ENCODE data around the gene ZNF366.
A peak's percentile ranks its signal among the peaks of the same experiment; 100 is the strongest.

The ZNF366 gene

DNA sequence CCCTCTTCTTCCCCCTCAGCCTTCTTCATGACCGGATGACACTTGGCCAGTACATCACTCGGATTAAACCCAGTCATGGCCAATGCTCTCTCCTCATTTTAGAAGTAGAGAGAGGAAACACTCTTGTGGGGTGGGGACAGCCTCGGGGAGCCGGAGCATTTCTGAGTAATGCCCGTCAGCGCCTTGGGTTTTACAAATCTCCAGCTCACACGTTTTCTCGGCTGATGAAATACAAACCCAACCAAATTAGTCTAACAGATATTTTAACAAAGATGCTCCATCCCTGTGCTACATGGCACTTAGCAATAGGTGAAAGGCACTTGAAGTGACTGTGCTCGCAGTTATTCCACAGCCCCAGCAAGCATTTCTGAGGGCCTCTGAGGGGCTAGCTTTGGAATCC lies 51.7 kb downstream of the ZNF366 start:
- H3K4me3 ChIP-seq (ENCODE audit: extremely low read depth, insufficient read depth, low read length, poor library complexity, severe bottlenecking): no peak overlapping the region
- no peaks in the 10 kb centered on the region for H3K36me3 ChIP-seq (ENCODE audit: control insufficient read depth, insufficient read depth, low read length)
- H3K9me3 ChIP-seq (ENCODE audit: control insufficient read depth, low read length): no peaks in the 10 kb centered on the region
- WGBS, 2 experiments (ENCODE audit: insufficient coverage in 2 of 2): 93 to 97% methylated on average over 7 to 8 of the region's 9 CpGs
- peaks cover 22% of the 10 kb centered on the region for H3K4me1 ChIP-seq (ENCODE audit: control insufficient read depth, insufficient read depth, low read length, poor library complexity, severe bottlenecking)
- no peak overlapping the region for H3K27ac ChIP-seq (ENCODE audit: low read depth, low read length, severe bottlenecking)

DNA sequence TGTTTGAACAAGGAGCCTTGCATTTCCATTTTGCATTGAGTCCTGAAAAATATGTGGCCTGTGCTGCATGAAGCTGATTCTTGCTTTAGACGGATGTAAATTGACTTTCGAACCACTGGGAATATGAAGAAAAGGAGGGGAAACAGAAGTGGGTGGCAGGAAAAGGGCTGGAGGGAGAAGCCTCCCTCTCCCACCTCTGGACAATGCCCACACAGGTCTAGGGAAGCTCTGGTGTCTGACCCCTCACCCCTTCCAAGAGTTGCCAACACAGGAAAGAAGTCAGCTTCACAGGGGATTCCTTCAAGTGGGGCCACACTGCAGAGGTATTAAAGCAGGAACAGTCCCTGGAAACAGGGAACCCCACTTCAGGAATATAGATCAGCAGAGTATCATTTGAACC lies 52.2 kb downstream of the ZNF366 start:
- no CpG with 5 or more reads among the region's 2 CpGs for WGBS, 2 experiments (ENCODE audit: insufficient coverage in 2 of 2)
- no peaks in the 10 kb centered on the region for H3K36me3 ChIP-seq (ENCODE audit: control insufficient read depth, insufficient read depth, low read length)
- H3K27ac ChIP-seq (ENCODE audit: low read depth, low read length, severe bottlenecking): no peak overlapping the region
- H3K4me3 ChIP-seq (ENCODE audit: extremely low read depth, insufficient read depth, low read length, poor library complexity, severe bottlenecking): no peak overlapping the region
- no peaks in the 10 kb centered on the region for H3K9me3 ChIP-seq (ENCODE audit: control insufficient read depth, low read length)
- H3K4me1 ChIP-seq (ENCODE audit: control insufficient read depth, insufficient read depth, low read length, poor library complexity, severe bottlenecking): peaks cover 22% of the 10 kb centered on the region

DNA sequence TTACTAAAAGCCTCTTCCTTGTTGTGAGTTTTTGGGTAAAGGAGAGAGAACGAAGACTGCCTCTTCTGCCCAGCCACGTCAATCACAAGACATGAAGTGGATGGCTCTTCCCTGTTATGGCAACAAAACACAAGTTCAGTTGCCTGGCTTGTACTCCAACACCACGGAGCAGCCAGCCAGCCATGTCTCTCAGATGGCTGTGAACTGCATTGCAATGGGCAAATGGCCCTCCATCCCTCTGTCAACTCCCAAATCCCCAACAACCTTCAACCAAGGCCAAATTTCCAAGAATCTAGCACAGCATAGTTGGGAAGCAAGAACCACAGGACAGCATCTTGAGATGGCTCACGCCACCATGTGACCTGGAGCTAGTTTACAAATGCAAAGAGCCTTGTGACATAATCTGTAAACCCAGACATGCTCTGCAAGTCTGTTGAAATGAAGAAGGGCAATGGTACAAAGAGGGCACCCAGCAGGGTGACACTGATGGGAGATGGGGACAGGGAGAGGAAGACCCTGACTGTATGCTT lies 53.9 kb downstream of the ZNF366 start:
- 86 to 100% methylated on average over 3 to 4 of the region's 4 CpGs for WGBS, 2 experiments (ENCODE audit: insufficient coverage in 2 of 2)
- Histone ChIP-seq H3K27ac (ENCODE audit: low read depth, low read length, severe bottlenecking) (peak overlapping the region; percentile 94), H3K9me3 (ENCODE audit: control insufficient read depth, low read length) (no peaks in the 10 kb centered on the region), H3K36me3 (ENCODE audit: control insufficient read depth, insufficient read depth, low read length) (no peaks in the 10 kb centered on the region), H3K4me3 (ENCODE audit: extremely low read depth, insufficient read depth, low read length, poor library complexity, severe bottlenecking) (no peak overlapping the region), H3K4me1 (ENCODE audit: control insufficient read depth, insufficient read depth, low read length, poor library complexity, severe bottlenecking) (peaks cover 22% of the 10 kb centered on the region)

DNA sequence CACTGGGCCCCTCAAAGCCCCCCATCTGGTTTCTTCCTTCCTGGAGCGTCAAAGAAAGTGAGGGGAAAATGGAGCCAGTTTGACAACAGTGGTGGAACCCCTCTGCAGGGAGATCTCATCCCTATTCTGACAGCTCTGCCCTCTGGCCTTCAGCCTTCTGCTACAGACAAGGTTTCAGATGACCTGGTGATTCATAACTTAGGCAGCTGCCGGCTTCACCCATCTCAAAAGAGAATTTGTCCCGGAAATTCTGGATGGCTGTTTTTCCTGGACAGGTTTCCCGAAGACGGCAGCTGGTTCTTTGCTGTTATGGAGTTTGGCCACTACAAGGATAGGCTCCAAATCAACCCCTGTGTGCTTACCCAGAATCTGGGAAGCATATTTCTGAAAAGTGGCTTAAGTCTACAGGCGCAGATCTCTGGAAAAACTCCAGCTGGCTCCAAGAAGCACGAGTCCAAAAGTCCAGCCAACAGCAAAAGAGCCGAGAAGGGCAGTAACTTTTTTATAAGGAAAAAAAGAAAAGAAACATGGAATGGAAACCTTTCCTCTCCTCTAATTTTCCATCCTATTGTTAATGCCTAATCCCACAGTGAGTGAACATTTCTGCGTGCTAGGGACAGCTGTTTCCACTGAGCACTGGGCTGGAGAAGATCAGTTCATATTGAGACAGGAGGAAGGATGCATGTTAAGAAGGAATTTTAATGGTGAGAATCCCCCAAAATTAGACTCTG lies 54.5 kb downstream of the ZNF366 start:
- Histone ChIP-seq H3K36me3 (ENCODE audit: control insufficient read depth, insufficient read depth, low read length) (no peaks in the 10 kb centered on the region), H3K4me3 (ENCODE audit: extremely low read depth, insufficient read depth, low read length, poor library complexity, severe bottlenecking) (no peak overlapping the region)
- 38 to 55% methylated on average over 5 of the region's 9 CpGs for WGBS, 2 experiments (ENCODE audit: insufficient coverage in 2 of 2)

DNA sequence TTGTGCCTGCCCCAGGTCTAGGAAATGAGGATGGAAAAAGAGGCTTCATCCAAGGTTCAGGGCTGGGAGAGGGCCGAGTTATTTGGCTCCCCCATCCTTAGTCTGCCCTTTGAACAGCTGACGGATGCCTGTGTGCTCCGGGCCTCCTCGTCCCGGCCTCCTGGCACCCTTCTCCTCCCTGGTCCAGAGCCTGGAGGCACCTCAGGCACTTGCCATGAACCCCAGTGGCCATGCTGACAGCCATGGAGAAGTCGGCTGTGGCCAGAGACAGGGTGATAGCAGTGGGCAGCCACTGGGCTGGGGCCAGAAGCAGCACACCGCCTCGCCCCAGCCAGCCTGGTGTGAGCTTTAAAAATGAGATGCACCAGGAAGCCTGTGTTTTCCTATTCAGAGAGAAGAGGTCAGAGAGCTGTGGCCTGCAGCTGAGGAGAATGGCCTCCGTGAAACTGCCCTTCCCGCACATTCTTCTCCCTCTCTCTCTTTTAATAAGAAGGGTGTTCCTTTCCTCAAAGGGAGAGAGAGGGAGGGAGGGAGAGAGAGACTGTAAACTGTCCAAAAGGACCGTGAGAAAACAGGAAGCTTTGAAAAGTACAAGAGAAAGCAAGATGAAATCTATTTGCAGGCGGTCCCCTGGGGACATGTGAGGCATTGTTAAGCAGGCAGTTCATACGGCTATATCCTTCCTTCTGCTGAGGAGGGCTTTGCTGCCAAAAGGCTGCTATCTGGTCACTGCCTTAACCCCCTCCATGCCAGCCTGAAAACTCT lies 55.3 kb downstream of the ZNF366 start:
- Histone ChIP-seq H3K36me3 (ENCODE audit: control insufficient read depth, insufficient read depth, low read length) (no peaks in the 10 kb centered on the region), H3K27ac (ENCODE audit: low read depth, low read length, severe bottlenecking) (peak overlapping the region; percentile 94), H3K4me3 (ENCODE audit: extremely low read depth, insufficient read depth, low read length, poor library complexity, severe bottlenecking) (no peak overlapping the region), H3K4me1 (ENCODE audit: control insufficient read depth, insufficient read depth, low read length, poor library complexity, severe bottlenecking) (peaks cover 22% of the 10 kb centered on the region), H3K9me3 (ENCODE audit: control insufficient read depth, low read length) (no peaks in the 10 kb centered on the region)
- WGBS, 2 experiments (ENCODE audit: insufficient coverage in 2 of 2): 70 to 73% methylated on average over 11 of the region's 13 CpGs

More for the DNA sequence above, 54.5 kb downstream of the ZNF366 start:
- Histone ChIP-seq H3K4me1 (ENCODE audit: control insufficient read depth, insufficient read depth, low read length, poor library complexity, severe bottlenecking) (peaks cover 22% of the 10 kb centered on the region), H3K27ac (ENCODE audit: low read depth, low read length, severe bottlenecking) (peak overlapping the region; percentile 94), H3K9me3 (ENCODE audit: control insufficient read depth, low read length) (no peaks in the 10 kb centered on the region)

DNA sequence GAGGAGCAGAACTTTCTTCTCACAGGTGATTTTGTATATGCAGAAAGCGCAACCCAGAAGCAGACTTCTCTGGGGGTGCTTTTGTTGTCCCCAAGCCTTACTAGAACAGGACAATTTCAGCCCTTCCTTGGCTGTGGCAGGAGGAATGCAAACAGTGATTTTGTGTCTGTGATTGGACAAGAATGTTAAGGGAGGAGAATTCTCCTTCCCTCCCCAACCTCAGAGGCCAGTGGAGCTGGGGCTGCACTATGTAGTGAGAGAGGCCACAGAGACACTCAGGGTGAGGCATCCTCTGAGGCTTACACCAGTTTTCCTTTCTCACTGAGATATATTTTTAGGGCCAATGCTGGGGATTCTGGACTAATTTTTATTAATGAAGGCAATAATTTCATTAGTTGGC lies 58.8 kb downstream of the ZNF366 start:
- peaks cover 19% of the 10 kb centered on the region for H3K4me1 ChIP-seq (ENCODE audit: control insufficient read depth, insufficient read depth, low read length, poor library complexity, severe bottlenecking)
- H3K9me3 ChIP-seq (ENCODE audit: control insufficient read depth, low read length): no peaks in the 10 kb centered on the region
- 0% methylated on average over 1 of the region's 1 CpG; no CpG with 5 or more reads in 1 of the 2 experiments for WGBS, 2 experiments (ENCODE audit: insufficient coverage in 2 of 2)
- H3K36me3 ChIP-seq (ENCODE audit: control insufficient read depth, insufficient read depth, low read length): no peaks in the 10 kb centered on the region
- no peak overlapping the region for H3K4me3 ChIP-seq (ENCODE audit: extremely low read depth, insufficient read depth, low read length, poor library complexity, severe bottlenecking)
- no peak overlapping the region for H3K27ac ChIP-seq (ENCODE audit: low read depth, low read length, severe bottlenecking)

DNA sequence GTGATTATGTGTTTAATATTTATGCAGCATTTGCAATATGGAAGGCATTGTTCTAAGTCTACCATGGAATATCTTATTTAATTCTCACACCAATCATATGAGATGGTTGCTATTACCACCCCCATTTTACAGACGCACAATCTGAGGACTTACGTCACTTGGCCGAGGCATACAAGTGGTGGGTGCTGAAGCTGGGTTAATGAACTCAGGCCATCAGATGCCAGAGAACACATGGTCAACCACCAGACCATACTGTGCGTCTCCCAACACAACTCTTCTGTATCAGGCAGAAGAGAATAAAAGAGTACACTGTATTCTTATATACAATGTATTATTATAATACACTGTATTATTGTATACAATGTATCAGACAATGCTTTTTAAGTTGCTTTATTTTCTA lies 59.5 kb downstream of the ZNF366 start:
- Histone ChIP-seq H3K27ac (ENCODE audit: low read depth, low read length, severe bottlenecking) (no peak overlapping the region), H3K4me1 (ENCODE audit: control insufficient read depth, insufficient read depth, low read length, poor library complexity, severe bottlenecking) (peaks cover 12% of the 10 kb centered on the region), H3K9me3 (ENCODE audit: control insufficient read depth, low read length) (no peaks in the 10 kb centered on the region), H3K4me3 (ENCODE audit: extremely low read depth, insufficient read depth, low read length, poor library complexity, severe bottlenecking) (no peak overlapping the region), H3K36me3 (ENCODE audit: control insufficient read depth, insufficient read depth, low read length) (no peaks in the 10 kb centered on the region)
- 92 to 100% methylated on average over 1 to 2 of the region's 4 CpGs for WGBS, 2 experiments (ENCODE audit: insufficient coverage in 2 of 2)

DNA sequence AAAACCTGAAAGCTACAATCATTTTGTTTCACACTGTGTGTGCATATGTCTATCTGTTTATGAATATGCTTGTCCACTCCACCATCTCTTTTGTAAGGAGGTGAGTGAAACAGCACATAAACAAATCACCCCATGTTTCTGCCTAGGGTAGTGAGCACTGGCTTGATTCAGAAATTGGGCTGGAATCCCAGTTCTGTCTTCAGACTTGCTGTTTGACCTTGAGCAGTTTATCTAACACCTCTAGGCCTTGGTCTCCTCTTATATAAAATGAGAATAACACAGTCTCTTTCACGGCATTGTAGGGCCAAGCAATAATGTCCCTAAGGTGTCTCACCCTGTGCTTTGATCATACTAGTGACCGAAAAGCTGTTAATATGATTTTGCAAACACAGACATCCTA lies 61.2 kb downstream of the ZNF366 start:
- WGBS, 2 experiments (ENCODE audit: insufficient coverage in 2 of 2): 80 to 85% methylated on average over 1 to 2 of the region's 2 CpGs
- no peaks in the 10 kb centered on the region for H3K36me3 ChIP-seq (ENCODE audit: control insufficient read depth, insufficient read depth, low read length)
- peaks cover 7% of the 10 kb centered on the region for H3K4me1 ChIP-seq (ENCODE audit: control insufficient read depth, insufficient read depth, low read length, poor library complexity, severe bottlenecking)
- no peaks in the 10 kb centered on the region for H3K9me3 ChIP-seq (ENCODE audit: control insufficient read depth, low read length)
- no peak overlapping the region for H3K4me3 ChIP-seq (ENCODE audit: extremely low read depth, insufficient read depth, low read length, poor library complexity, severe bottlenecking)
- no peak overlapping the region for H3K27ac ChIP-seq (ENCODE audit: low read depth, low read length, severe bottlenecking)

DNA sequence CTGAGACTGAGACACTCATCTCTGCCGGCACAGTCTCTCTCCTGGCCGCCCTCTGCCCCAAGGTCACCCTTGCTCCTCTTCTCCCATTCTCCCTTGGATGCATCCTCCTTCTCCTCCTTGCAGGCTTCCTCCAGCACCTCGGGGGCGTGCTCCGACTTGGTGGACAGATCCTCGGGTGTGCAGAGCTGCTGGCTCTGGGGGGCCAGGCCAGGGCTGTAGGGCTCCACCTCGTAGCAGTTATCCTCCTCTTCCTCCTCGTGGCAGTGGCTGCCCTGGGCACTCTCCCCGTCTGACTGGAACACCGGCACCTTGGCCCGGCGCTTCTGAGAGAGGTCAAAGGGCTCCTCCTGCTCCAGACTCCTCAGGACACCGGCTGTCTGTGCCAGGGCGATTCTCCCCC lies 63.3 kb downstream of the ZNF366 start:
- Histone ChIP-seq H3K36me3 (ENCODE audit: control insufficient read depth, insufficient read depth, low read length) (no peaks in the 10 kb centered on the region), H3K9me3 (ENCODE audit: control insufficient read depth, low read length) (no peaks in the 10 kb centered on the region), H3K4me1 (ENCODE audit: control insufficient read depth, insufficient read depth, low read length, poor library complexity, severe bottlenecking) (peaks cover 7% of the 10 kb centered on the region), H3K4me3 (ENCODE audit: extremely low read depth, insufficient read depth, low read length, poor library complexity, severe bottlenecking) (no peak overlapping the region), H3K27ac (ENCODE audit: low read depth, low read length, severe bottlenecking) (no peak overlapping the region)
- WGBS, 2 experiments (ENCODE audit: insufficient coverage in 2 of 2): 93 to 95% methylated on average over 10 to 13 of the region's 14 CpGs

DNA sequence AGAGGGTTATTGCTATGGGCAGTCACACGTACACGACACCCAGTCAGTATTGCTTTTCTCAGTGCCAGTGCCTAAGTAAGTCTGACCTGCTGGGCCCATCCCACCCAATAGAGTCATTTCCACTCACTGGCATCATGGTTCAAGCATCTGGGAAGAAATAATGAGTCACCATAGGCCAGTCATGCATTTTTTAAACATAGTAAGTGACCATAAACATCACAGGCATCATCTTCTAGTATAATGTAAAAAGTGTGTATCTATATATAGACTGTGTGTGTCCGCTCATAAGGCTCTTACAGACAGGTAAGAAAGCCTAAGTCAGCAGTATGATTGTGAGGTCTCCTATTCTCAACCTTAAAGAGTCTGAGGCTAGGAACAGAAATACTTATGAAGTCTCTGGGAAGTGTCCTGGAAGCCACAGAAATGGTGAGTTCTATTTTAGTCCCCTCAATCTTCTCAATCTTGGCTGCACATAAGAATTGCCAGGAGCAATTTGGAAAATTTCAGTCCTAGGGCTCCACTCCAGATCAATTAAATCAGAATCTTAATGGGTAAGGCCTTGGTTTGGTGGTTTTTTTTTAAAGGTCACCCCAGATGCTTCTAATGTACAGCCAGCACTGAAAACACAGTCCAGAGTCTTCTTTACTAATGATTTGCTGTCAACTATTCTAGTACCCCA lies 65.2 kb downstream of the ZNF366 start:
- no peaks in the 10 kb centered on the region for H3K36me3 ChIP-seq (ENCODE audit: control insufficient read depth, insufficient read depth, low read length)
- peaks cover 7% of the 10 kb centered on the region for H3K4me1 ChIP-seq (ENCODE audit: control insufficient read depth, insufficient read depth, low read length, poor library complexity, severe bottlenecking)
- no peak overlapping the region for H3K4me3 ChIP-seq (ENCODE audit: extremely low read depth, insufficient read depth, low read length, poor library complexity, severe bottlenecking)
- H3K27ac ChIP-seq (ENCODE audit: low read depth, low read length, severe bottlenecking): peak overlapping the region; percentile 50
- H3K9me3 ChIP-seq (ENCODE audit: control insufficient read depth, low read length): no peaks in the 10 kb centered on the region
- 94 to 100% methylated on average over 2 to 3 of the region's 3 CpGs for WGBS, 2 experiments (ENCODE audit: insufficient coverage in 2 of 2)
